NT2/D1 (cell line): Measurements from ENCODE around the gene ATP6V0A4.

Experiments
- DNase-seq: peaks from one replicate; pipeline ENCODE4 v3.0.0-alpha.2; 2011; ENCODE audit warnings: low read depth, low spot score
- H3K27me3 ChIP-seq: 2 replicates; pipeline ENCODE4 v1.6.0; 2011; ENCODE audit warnings: mild to moderate bottlenecking; ENCODE audit not compliant: insufficient read length, insufficient read depth
- H3K36me3 ChIP-seq: 2 replicates; pipeline ENCODE4 v1.6.1; 2011; ENCODE audit warnings: mild to moderate bottlenecking, low read length, mixed read lengths; ENCODE audit not compliant: insufficient read depth, insufficient read length
- H3K4me1 ChIP-seq: 2 replicates; pipeline ENCODE4 v1.5.1; 2011; ENCODE audit not compliant: insufficient read depth, insufficient read length
- H3K4me3 ChIP-seq: 2 replicates; pipeline ENCODE4 v1.5.1; 2011; ENCODE audit warnings: low read depth; ENCODE audit not compliant: insufficient read length
- H3K9ac ChIP-seq: 2 replicates; pipeline ENCODE4 v1.6.0; 2011; ENCODE audit warnings: low read depth; ENCODE audit not compliant: insufficient read length
- H3K9me3 ChIP-seq: 2 replicates; pipeline ENCODE4 v1.5.1; 2011; ENCODE audit warnings: mild to moderate bottlenecking, low read length; ENCODE audit not compliant: insufficient read depth
- SUZ12 ChIP-seq: IDR thresholded peaks from 2 replicates; pipeline ENCODE4 v1.6.1; 2011; ENCODE audit not compliant: insufficient read length, insufficient read depth; ENCODE audit errors: extremely low read depth
- YY1 ChIP-seq: IDR thresholded peaks from 2 replicates; pipeline ENCODE4 v1.6.1; 2011; ENCODE audit not compliant: insufficient read length, insufficient read depth
- ZNF274 ChIP-seq: IDR thresholded peaks from 2 replicates; pipeline ENCODE4 v1.6.1; 2011; ENCODE audit warnings: mild to moderate bottlenecking, low read depth, low read length

Gene ATP6V0A4

GRCh38 chr7:138756591-138757242, 41.3 kb downstream of the ATP6V0A4 start:
- no peaks in the 10 kb centered on the region for H3K9me3 ChIP-seq
- peaks cover 4% of the 10 kb centered on the region for H3K4me1 ChIP-seq
- no peaks in the 10 kb centered on the region for H3K36me3 ChIP-seq
- no peak for TF ChIP-seq ZNF274
- no peak for TF ChIP-seq YY1
- TF ChIP-seq SUZ12: no peak
- no peak for DNase-seq
- no peak overlapping the region for H3K4me3 ChIP-seq
- no peak overlapping the region for H3K9ac ChIP-seq
- H3K27me3 ChIP-seq: peaks cover under 1% of the 10 kb centered on the region

DNA sequence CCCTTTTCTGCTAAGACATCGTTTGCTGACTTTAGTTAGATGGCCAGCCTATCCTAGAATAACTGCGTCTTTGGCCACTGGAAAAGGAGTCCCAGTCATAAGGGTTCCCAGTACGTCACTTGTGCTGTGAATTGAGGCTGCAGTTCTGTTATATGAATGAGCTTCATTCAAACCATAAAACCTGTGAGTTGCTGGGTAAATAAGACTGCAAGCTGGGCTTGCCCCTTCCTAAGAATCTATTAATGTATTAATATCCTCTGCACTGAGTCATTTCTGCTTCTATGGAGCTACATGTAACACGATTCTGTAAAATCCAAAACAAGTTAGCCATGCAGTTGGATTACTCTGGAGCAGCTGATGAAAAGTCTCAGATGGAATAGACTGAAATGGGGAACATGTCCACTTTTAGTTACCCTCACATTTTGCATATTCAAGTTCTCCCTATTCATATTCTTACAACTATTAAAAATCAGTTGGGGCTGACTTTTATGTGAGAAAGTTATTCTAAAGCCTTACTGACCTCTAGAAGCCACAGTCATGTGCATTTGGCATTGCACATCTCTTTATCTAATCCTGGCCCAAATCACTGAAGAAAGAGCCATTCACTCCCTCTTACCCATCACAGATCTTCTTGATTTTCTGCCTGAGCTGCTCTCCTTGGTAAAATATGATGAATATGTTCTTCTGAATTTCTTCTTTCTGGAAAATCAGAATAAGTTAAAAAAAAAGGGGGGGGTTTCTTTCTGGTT, 42.0 kb downstream of the ATP6V0A4 start:
- Histone ChIP-seq H3K27me3 (peaks cover 7% of the 10 kb centered on the region), H3K9ac (no peak overlapping the region), H3K36me3 (no peaks in the 10 kb centered on the region), H3K9me3 (no peaks in the 10 kb centered on the region), H3K4me1 (peaks cover 4% of the 10 kb centered on the region), H3K4me3 (no peak overlapping the region)
- TF ChIP-seq YY1: no peak
- no peak for TF ChIP-seq SUZ12
- no peak for TF ChIP-seq ZNF274
- DNase-seq: no peak

DNA sequence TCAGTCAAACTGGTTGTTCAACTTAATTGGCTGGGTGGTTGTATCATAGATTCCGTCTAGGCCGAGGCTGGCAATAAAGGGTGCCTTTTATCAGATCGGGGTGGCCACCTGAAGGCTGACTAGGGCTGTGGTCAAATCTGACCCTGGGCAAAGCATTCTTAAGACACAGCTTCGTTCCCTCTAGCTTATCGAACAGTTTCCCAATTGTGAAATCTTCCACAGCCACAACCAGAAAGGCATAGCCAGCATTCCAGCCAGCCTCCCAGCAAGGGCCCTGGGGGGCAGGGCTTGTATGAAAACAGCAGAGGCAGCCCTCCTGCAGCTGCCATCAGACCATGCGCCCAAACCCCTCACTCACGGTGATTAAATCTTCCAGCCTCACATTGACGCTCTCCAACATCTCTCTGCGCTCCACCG, 42.7 kb downstream of the ATP6V0A4 start:
- Histone ChIP-seq H3K36me3 (no peaks in the 10 kb centered on the region), H3K4me1 (peaks cover 4% of the 10 kb centered on the region), H3K9ac (no peak overlapping the region), H3K9me3 (no peaks in the 10 kb centered on the region), H3K27me3 (peaks cover 12% of the 10 kb centered on the region), H3K4me3 (no peak overlapping the region)
- TF ChIP-seq ZNF274 (no peak), SUZ12 (no peak), YY1 (no peak)
- DNase-seq: no peak

- Histone ChIP-seq H3K9ac (no peak overlapping the region), H3K4me3 (no peak overlapping the region), H3K9me3 (no peaks in the 10 kb centered on the region), H3K36me3 (no peaks in the 10 kb centered on the region), H3K4me1 (peaks cover 4% of the 10 kb centered on the region), H3K27me3 (peaks cover 14% of the 10 kb centered on the region)
- TF ChIP-seq YY1 (no peak), SUZ12 (no peak), ZNF274 (no peak)
- no peak for DNase-seq
Measured at GRCh38 chr7:138753610-138754009, 44.4 kb downstream of the ATP6V0A4 start.

- no peak for TF ChIP-seq SUZ12
- TF ChIP-seq ZNF274: no peak
- no peak for TF ChIP-seq YY1
- no peak for DNase-seq
- peaks cover 14% of the 10 kb centered on the region for H3K27me3 ChIP-seq
- H3K36me3 ChIP-seq: no peaks in the 10 kb centered on the region
- no peak overlapping the region for H3K4me3 ChIP-seq
- H3K9ac ChIP-seq: no peak overlapping the region
- no peaks in the 10 kb centered on the region for H3K9me3 ChIP-seq
- peaks cover 4% of the 10 kb centered on the region for H3K4me1 ChIP-seq
Measured at GRCh38 chr7:138753150-138753518, 44.9 kb downstream of the ATP6V0A4 start.

GRCh38 chr7:138752518-138753149, 45.4 kb downstream of the ATP6V0A4 start:
- H3K9me3 ChIP-seq: no peaks in the 10 kb centered on the region
- TF ChIP-seq ZNF274 (no peak), SUZ12 (no peak), YY1 (no peak)
- H3K4me1 ChIP-seq: peaks cover 4% of the 10 kb centered on the region
- DNase-seq: no peak
- H3K4me3 ChIP-seq: no peak overlapping the region
- no peak overlapping the region for H3K9ac ChIP-seq
- H3K27me3 ChIP-seq: peaks cover 14% of the 10 kb centered on the region
- H3K36me3 ChIP-seq: no peaks in the 10 kb centered on the region

DNA sequence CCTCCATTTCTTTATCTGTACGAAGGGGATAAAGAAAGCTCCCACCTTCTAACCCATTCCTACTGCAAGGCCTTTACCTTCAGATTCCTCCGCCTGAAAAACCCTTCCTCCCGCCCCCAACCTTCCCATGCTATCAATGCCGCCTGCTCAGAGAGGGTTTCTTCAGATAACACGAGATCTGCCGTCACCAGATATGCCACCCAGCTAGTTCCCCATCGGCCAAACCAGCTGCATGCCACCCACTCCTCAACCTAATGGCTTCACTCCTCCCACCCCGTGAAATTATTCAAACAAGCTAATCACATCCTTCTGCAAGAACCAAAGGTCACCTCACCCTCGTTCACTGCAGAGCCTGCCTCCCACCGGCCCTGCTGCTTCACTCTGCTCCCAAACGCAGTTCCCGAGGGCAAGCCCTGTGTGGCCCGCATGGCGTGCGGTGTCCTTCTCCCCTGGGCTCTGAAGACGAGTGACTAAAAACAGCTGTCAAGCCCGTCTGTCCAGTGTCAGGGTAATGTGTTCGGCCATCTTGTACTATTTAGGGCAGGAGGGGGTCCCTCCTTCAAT, 47.0 kb downstream of the ATP6V0A4 start:
- Histone ChIP-seq H3K9ac (no peak overlapping the region), H3K27me3 (peaks cover 14% of the 10 kb centered on the region), H3K4me1 (peaks cover 4% of the 10 kb centered on the region), H3K4me3 (no peak overlapping the region), H3K36me3 (no peaks in the 10 kb centered on the region), H3K9me3 (no peaks in the 10 kb centered on the region)
- no peak for DNase-seq
- no peak for TF ChIP-seq ZNF274
- TF ChIP-seq YY1: no peak
